HEK293 (cell line): Measurements from ENCODE around the gene ANTXRL.

Experiments
- CTCF ChIA-PET: fragments of 350-600 bp; formaldehyde crosslinking; extraction: SDS; loops from one replicate; lab custom pipeline; 2021; ENCODE audit warnings: antibody characterized with exemption; lab: Yijun Ruan, JAX
- POLR2A ChIA-PET: fragments of 300-600 bp; formaldehyde crosslinking; extraction: SDS; loops from one replicate; lab custom pipeline; 2020; ENCODE audit warnings: antibody characterized with exemption, inconsistent platforms; lab: Yijun Ruan, JAX
- H3K27ac ChIP-seq: fragments of 200-500 bp; sonication (Bioruptor generic); 2 replicates; pipeline ENCODE4 v1.5.1; 2014; ENCODE audit warnings: low read depth, low read length, control low read depth, inconsistent platforms; ENCODE audit errors: extremely low read depth
- H3K36me3 ChIP-seq, 2 experiments: fragments of 200-500 bp in 1 of 2; sonication (Bioruptor generic) in 1 of 2; 1 replicate in 1 of 2; 2 replicates in 1 of 2; pipeline ENCODE4 v1.5.1; 2014 to 2017; ENCODE audit warnings: inconsistent platforms in 2 of 2, low read length in 2 of 2; ENCODE audit not compliant: control insufficient read depth in 2 of 2, insufficient read depth in 1 of 2
- H3K4me1 ChIP-seq: fragments of 200-500 bp; sonication (Bioruptor generic); 2 replicates; pipeline ENCODE4 v1.5.1; 2014; ENCODE audit warnings: mild to moderate bottlenecking, low read length, inconsistent platforms; ENCODE audit not compliant: control insufficient read depth, insufficient read depth
- H3K4me3 ChIP-seq: 2 replicates; pipeline ENCODE4 v1.5.1; 2011; ENCODE audit warnings: low read depth, mild to moderate bottlenecking, control low read depth, low read length, moderate library complexity
- H3K9me3 ChIP-seq: fragments of 200-500 bp; sonication (Bioruptor generic); 2 replicates; pipeline ENCODE4 v1.5.1; 2014; ENCODE audit warnings: low read depth, low read length, inconsistent platforms; ENCODE audit not compliant: control insufficient read depth, insufficient read depth
- BCL6B ChIP-seq: fragments of 450-650 bp; formaldehyde crosslinking; IDR thresholded peaks from 2 replicates; pipeline ENCODE4 v1.5.1; 2017; ENCODE audit warnings: missing biosample characterization, missing genetic modification characterization
- KLF9 ChIP-seq: fragments of 450-650 bp; formaldehyde crosslinking; IDR thresholded peaks from 2 replicates; pipeline ENCODE4 v1.5.1; 2016; ENCODE audit warnings: missing biosample characterization, missing genetic modification characterization, low read depth
- PRDM6 ChIP-seq: fragments of 450-650 bp; formaldehyde crosslinking; IDR thresholded peaks from 2 replicates; pipeline ENCODE4 v1.5.1; 2017; ENCODE audit warnings: missing biosample characterization, missing genetic modification characterization
- REPIN1 ChIP-seq: fragments of 450-650 bp; formaldehyde crosslinking; IDR thresholded peaks from 2 replicates; pipeline ENCODE4 v1.5.1; 2017; ENCODE audit warnings: missing biosample characterization, missing genetic modification characterization, low read depth
- SP7 ChIP-seq: fragments of 450-650 bp; formaldehyde crosslinking; IDR thresholded peaks from 2 replicates; pipeline ENCODE4 v1.5.1; 2016; ENCODE audit warnings: missing biosample characterization, missing genetic modification characterization
- YY2 ChIP-seq: fragments of 450-650 bp; formaldehyde crosslinking; IDR thresholded peaks from 2 replicates; pipeline ENCODE4 v1.5.1; 2016; ENCODE audit warnings: missing biosample characterization, missing genetic modification characterization
- ZBTB49 ChIP-seq: fragments of 450-650 bp; formaldehyde crosslinking; IDR thresholded peaks from 2 replicates; pipeline ENCODE4 v1.5.1; 2016; ENCODE audit warnings: missing biosample characterization, missing genetic modification characterization, low read depth
- ZBTB6 ChIP-seq: fragments of 450-650 bp; formaldehyde crosslinking; IDR thresholded peaks from 2 replicates; pipeline ENCODE4 v1.5.1; 2017; ENCODE audit warnings: missing biosample characterization, missing genetic modification characterization
- ZNF10 ChIP-seq: fragments of 450-650 bp; formaldehyde crosslinking; IDR thresholded peaks from 2 replicates; pipeline ENCODE4 v1.5.1; 2017; ENCODE audit warnings: missing biosample characterization, missing genetic modification characterization
- ZNF114 ChIP-seq: fragments of 450-650 bp; formaldehyde crosslinking; IDR thresholded peaks from 2 replicates; pipeline ENCODE4 v1.5.0; 2017; ENCODE audit warnings: missing biosample characterization, missing genetic modification characterization
- ZNF140 ChIP-seq: fragments of 450-650 bp; formaldehyde crosslinking; IDR thresholded peaks from 2 replicates; pipeline ENCODE4 v1.5.1; 2016; ENCODE audit warnings: missing biosample characterization, missing genetic modification characterization
- ZNF157 ChIP-seq: fragments of 450-650 bp; formaldehyde crosslinking; IDR thresholded peaks from 2 replicates; pipeline ENCODE4 v1.5.1; 2016; ENCODE audit warnings: missing biosample characterization, missing genetic modification characterization
- ZNF2 ChIP-seq: fragments of 450-650 bp; formaldehyde crosslinking; IDR thresholded peaks from 2 replicates; pipeline ENCODE4 v1.5.1; 2016; ENCODE audit warnings: missing biosample characterization, missing genetic modification characterization
- ZNF292 ChIP-seq: fragments of 450-650 bp; formaldehyde crosslinking; IDR thresholded peaks from 2 replicates; pipeline ENCODE4 v1.5.1; 2016; ENCODE audit warnings: low read depth, missing biosample characterization, missing genetic modification characterization, borderline replicate concordance
- ZNF423 ChIP-seq: fragments of 450-650 bp; formaldehyde crosslinking; IDR thresholded peaks from 2 replicates; pipeline ENCODE4 v1.5.1; 2016; ENCODE audit warnings: missing biosample characterization, missing genetic modification characterization
- ZNF521 ChIP-seq: fragments of 450-650 bp; formaldehyde crosslinking; IDR thresholded peaks from 2 replicates; pipeline ENCODE4 v1.5.1; 2017; ENCODE audit warnings: missing biosample characterization, mild to moderate bottlenecking, missing genetic modification characterization
- ZNF555 ChIP-seq: fragments of 450-650 bp; formaldehyde crosslinking; conservative IDR thresholded peaks from 2 replicates; pipeline ENCODE4 v1.5.1; 2017; ENCODE audit warnings: missing biosample characterization, mild to moderate bottlenecking, missing genetic modification characterization, inconsistent platforms
- ZNF610 ChIP-seq: fragments of 450-650 bp; formaldehyde crosslinking; IDR thresholded peaks from 2 replicates; pipeline ENCODE4 v1.5.1; 2016; ENCODE audit warnings: missing biosample characterization, missing genetic modification characterization, borderline replicate concordance
- ZNF629 ChIP-seq: fragments of 450-650 bp; formaldehyde crosslinking; IDR thresholded peaks from 2 replicates; pipeline ENCODE4 v1.5.1; 2017; ENCODE audit warnings: missing biosample characterization, missing genetic modification characterization
- ZNF670 ChIP-seq: fragments of 450-650 bp; formaldehyde crosslinking; IDR thresholded peaks from 2 replicates; pipeline ENCODE4 v1.5.1; 2016; ENCODE audit warnings: missing biosample characterization, missing genetic modification characterization, low read depth
- ZNF692 ChIP-seq: fragments of 450-650 bp; formaldehyde crosslinking; IDR thresholded peaks from 2 replicates; pipeline ENCODE4 v1.5.1; 2016; ENCODE audit warnings: missing biosample characterization, missing genetic modification characterization
- ZNF768 ChIP-seq: fragments of 450-650 bp; formaldehyde crosslinking; IDR thresholded peaks from 2 replicates; pipeline ENCODE4 v1.5.1; 2018; ENCODE audit warnings: missing biosample characterization, mild to moderate bottlenecking, missing genetic modification characterization
- ZNF837 ChIP-seq: fragments of 450-650 bp; formaldehyde crosslinking; IDR thresholded peaks from 2 replicates; pipeline ENCODE4 v1.5.1; 2016; ENCODE audit warnings: missing biosample characterization, missing genetic modification characterization
- ZSCAN23 ChIP-seq: fragments of 450-650 bp; formaldehyde crosslinking; IDR thresholded peaks from 2 replicates; pipeline ENCODE4 v1.5.1; 2016; ENCODE audit warnings: missing biosample characterization, missing genetic modification characterization

Gene ANTXRL

GRCh38 chr10:46286991-46287693, at the start of gene ANTXRL:
ANTXRL (plus strand) TSS chr10:46286997; CDS start chr10:46287263, 266 bp downstream.
- no peaks in the 10 kb centered on the region for H3K4me1 ChIP-seq
- no peak within 1 kb of the TSS for H3K27ac ChIP-seq
- H3K4me3 ChIP-seq: no peak within 1 kb of the TSS
- H3K9me3 ChIP-seq: no peaks in the 10 kb centered on the region
- no peaks in the 10 kb centered on the region for H3K36me3 ChIP-seq
- CTCF ChIA-PET: no interaction called here
- POLR2A ChIA-PET: no interaction called here
- TF ChIP-seq ZNF610 (tag by site-specific recombination): no peak
- no peak for TF ChIP-seq ZNF768 (tag by site-specific recombination)
- no peak for TF ChIP-seq YY2 (tag by site-specific recombination)
- no peak for TF ChIP-seq ZNF140 (tag by site-specific recombination)
- TF ChIP-seq ZNF423 (tag by site-specific recombination): no peak
- no peak for TF ChIP-seq ZNF670 (tag by site-specific recombination)
- no peak for TF ChIP-seq ZNF837 (tag by site-specific recombination)
- no peak for TF ChIP-seq KLF9 (tag by site-specific recombination)
- no peak for TF ChIP-seq ZNF10 (tag by site-specific recombination)
- no peak for TF ChIP-seq REPIN1 (tag by site-specific recombination)
- TF ChIP-seq ZNF292 (tag by site-specific recombination): no peak
- TF ChIP-seq ZNF629 (tag by site-specific recombination): no peak
- no peak for TF ChIP-seq ZNF157 (tag by site-specific recombination)
- TF ChIP-seq ZNF555 (tag by site-specific recombination): no peak
- no peak for TF ChIP-seq ZNF521 (tag by site-specific recombination)

GRCh38 chr10:46237815-46238510, 48.8 kb upstream of the ANTXRL start:
- Histone ChIP-seq H3K36me3 (no peaks in the 10 kb centered on the region), H3K9me3 (no peaks in the 10 kb centered on the region), H3K4me1 (no peaks in the 10 kb centered on the region), H3K27ac (no peak overlapping the region), H3K4me3 (no peak overlapping the region)
- POLR2A ChIA-PET: no interaction called here
- CTCF ChIA-PET: interaction anchor here (0.6 to 2.8 kb wide), 2 partner anchors 9 to 757 kb away, joined by 4 to 16 read pairs; no protein-coding TSS in a partner anchor
- TF ChIP-seq ZNF114 (no peak), ZNF2 (tag by site-specific recombination) (no peak), PRDM6 (tag by site-specific recombination) (no peak), BCL6B (tag by site-specific recombination) (no peak), ZBTB6 (no peak), SP7 (tag by site-specific recombination) (no peak), REPIN1 (tag by site-specific recombination) (no peak), ZBTB49 (tag by site-specific recombination) (no peak), ZSCAN23 (tag by site-specific recombination) (no peak), ZNF692 (no peak)
